Prostate gland (tissue), 2 donors: ENCODE data around the gene ARHGEF17.

ENCODE experiments used
- CTCF ChIP-seq, 4 experiments: fragments of 200-600 bp in 2 of 4; fragments of 450-650 bp in 2 of 4; sonication (generic) in 2 of 4; IDR thresholded peaks; 1 replicate in 3 of 4; 2 replicates in 1 of 4; pipeline ENCODE4 v1.5.1; 2016 to 2019; ENCODE audit warnings: antibody characterized with exemption in 4 of 4, mild to moderate bottlenecking in 2 of 4, moderate library complexity in 2 of 4
- POLR2A ChIP-seq: fragments of 450-650 bp; IDR thresholded peaks from one replicate; pipeline ENCODE4 v1.6.1; 2016; ENCODE audit warnings: antibody characterized with exemption, mild to moderate bottlenecking

- TF ChIP-seq POLR2A (no peak), CTCF (IDR thresholded peaks at IDR 0.05) (no peak)
Observed at GRCh38 chr11:73358071-73358470, 50.0 kb downstream of the ARHGEF17 start.
